Subcutaneous abdominal adipose tissue (tissue), 5 donors: Measurements from ENCODE around the gene DPPA2.
"Not testable (repeated sequence)": the region's sequence is repeated elsewhere in the genome, so short reads cannot be mapped to it uniquely, and the experiment has no call there.

ENCODE experiments used
- H3K27ac ChIP-seq: one replicate; pipeline ENCODE4 v1.7.0; 2013; ENCODE audit warnings: low read depth, mild to moderate bottlenecking, inconsistent platforms, low read length, moderate library complexity
- H3K27me3 ChIP-seq, 5 donors: one replicate each; pipeline ENCODE4 v1.7.0; 2013; ENCODE audit warnings: low read length in 5 of 5, inconsistent platforms in 1 of 5; ENCODE audit not compliant: control insufficient read depth in 5 of 5, insufficient read depth in 4 of 5
- H3K36me3 ChIP-seq, 5 donors: one replicate each; pipeline ENCODE4 v1.7.0; 2013; ENCODE audit warnings: low read length in 5 of 5; ENCODE audit not compliant: control insufficient read depth in 5 of 5, insufficient read depth in 5 of 5
- H3K4me1 ChIP-seq, 5 donors: one replicate each; pipeline ENCODE4 v1.7.0; 2013; ENCODE audit warnings: low read length in 5 of 5, mild to moderate bottlenecking in 3 of 5, moderate library complexity in 1 of 5; ENCODE audit not compliant: control insufficient read depth in 5 of 5, insufficient read depth in 5 of 5
- H3K4me3 ChIP-seq, 5 donors: one replicate each; pipeline ENCODE4 v1.7.0; 2013; ENCODE audit warnings: low read length in 5 of 5, low read depth in 1 of 5
- H3K9ac ChIP-seq, 5 donors: one replicate each; pipeline ENCODE4 v1.7.0; 2013; ENCODE audit warnings: low read length in 5 of 5, mild to moderate bottlenecking in 4 of 5, moderate library complexity in 3 of 5
- H3K9me3 ChIP-seq, 5 donors: one replicate each; pipeline ENCODE4 v1.7.0; 2013; ENCODE audit warnings: low read length in 5 of 5; ENCODE audit not compliant: control insufficient read depth in 5 of 5
- donor health status: healthy.
- donor health status: healthy.
- donor health status: healthy.
- donor health status: healthy.
- donor health status: healthy.

Gene DPPA2

GRCh38 chr3:109316162-109316730, at the start of gene DPPA2:
DPPA2 (minus strand) TSS chr3:109316517; CDS start chr3:109314542, 1,975 bp downstream.
- H3K9me3 ChIP-seq = no peaks in the 10 kb centered on the region
- no peak within 1 kb of the TSS for H3K4me3 ChIP-seq
- H3K27me3 ChIP-seq = no peaks in the 10 kb centered on the region
- H3K9ac ChIP-seq = no peak within 1 kb of the TSS
- H3K36me3 ChIP-seq = no peaks in the 10 kb centered on the region
- no peaks in the 10 kb centered on the region for H3K4me1 ChIP-seq
- no peak within 1 kb of the TSS for H3K27ac ChIP-seq

GRCh38 chr3:109364088-109364487, 47.8 kb upstream of the DPPA2 start:
- H3K4me3 ChIP-seq = no peak overlapping the region
- H3K36me3 ChIP-seq = no peaks in the 10 kb centered on the region
- no peak overlapping the region for H3K9ac ChIP-seq
- H3K27me3 ChIP-seq = no peaks in the 10 kb centered on the region
- no peaks in the 10 kb centered on the region for H3K9me3 ChIP-seq
- H3K4me1 ChIP-seq = no peaks in the 10 kb centered on the region
- H3K27ac ChIP-seq = no peak overlapping the region

- no peak overlapping the region for H3K9ac ChIP-seq
- no peaks in the 10 kb centered on the region for H3K4me1 ChIP-seq
- H3K9me3 ChIP-seq = no peaks in the 10 kb centered on the region
- H3K36me3 ChIP-seq = no peaks in the 10 kb centered on the region
- no peaks in the 10 kb centered on the region for H3K27me3 ChIP-seq
- no peak overlapping the region for H3K27ac ChIP-seq
- no peak overlapping the region for H3K4me3 ChIP-seq
Observed at GRCh38 chr3:109363634-109364033, 47.3 kb upstream of the DPPA2 start.

GRCh38 chr3:109362823-109363222, 46.5 kb upstream of the DPPA2 start:
- Histone ChIP-seq H3K9me3 (no peaks in the 10 kb centered on the region), H3K9ac (no peak overlapping the region), H3K27ac (no peak overlapping the region), H3K4me3 (no peak overlapping the region), H3K36me3 (no peaks in the 10 kb centered on the region), H3K27me3 (no peaks in the 10 kb centered on the region), H3K4me1 (no peaks in the 10 kb centered on the region)

- H3K4me1 ChIP-seq, H3K36me3 ChIP-seq, H3K9me3 ChIP-seq, H3K4me3 ChIP-seq, H3K27me3 ChIP-seq, H3K27ac ChIP-seq, H3K9ac ChIP-seq: not testable (repeated sequence)
Observed at GRCh38 chr3:109358809-109359208, 42.5 kb upstream of the DPPA2 start.

GRCh38 chr3:109356442-109357155, 40.3 kb upstream of the DPPA2 start:
- Histone ChIP-seq H3K4me3 (no peak overlapping the region), H3K27me3 (no peaks in the 10 kb centered on the region), H3K9ac (no peak overlapping the region), H3K36me3 (no peaks in the 10 kb centered on the region), H3K27ac (no peak overlapping the region), H3K9me3 (no peaks in the 10 kb centered on the region), H3K4me1 (no peaks in the 10 kb centered on the region)

- no peaks in the 10 kb centered on the region for H3K4me1 ChIP-seq
- H3K9me3 ChIP-seq = no peaks in the 10 kb centered on the region
- no peak overlapping the region for H3K4me3 ChIP-seq
- H3K9ac ChIP-seq = no peak overlapping the region
- no peaks in the 10 kb centered on the region for H3K36me3 ChIP-seq
- H3K27ac ChIP-seq = no peak overlapping the region
- no peaks in the 10 kb centered on the region for H3K27me3 ChIP-seq
Observed at GRCh38 chr3:109355625-109356441, 39.5 kb upstream of the DPPA2 start.

- no peak overlapping the region for H3K4me3 ChIP-seq
- H3K9me3 ChIP-seq = no peaks in the 10 kb centered on the region
- no peaks in the 10 kb centered on the region for H3K4me1 ChIP-seq
Observed at GRCh38 chr3:109353057-109353456, 36.7 kb upstream of the DPPA2 start.

GRCh38 chr3:109351231-109351630, 34.9 kb upstream of the DPPA2 start:
- Histone ChIP-seq H3K27ac (no peak overlapping the region), H3K4me3 (no peak overlapping the region), H3K9me3 (no peaks in the 10 kb centered on the region), H3K27me3 (no peaks in the 10 kb centered on the region), H3K9ac (no peak overlapping the region), H3K4me1 (no peaks in the 10 kb centered on the region), H3K36me3 (no peaks in the 10 kb centered on the region)

More at GRCh38 chr3:109353057-109353456, 36.7 kb upstream of the DPPA2 start:
- Histone ChIP-seq H3K36me3 (no peaks in the 10 kb centered on the region), H3K9ac (no peak overlapping the region), H3K27me3 (no peaks in the 10 kb centered on the region), H3K27ac (no peak overlapping the region)

GRCh38 chr3:109346770-109347295, 30.5 kb upstream of the DPPA2 start:
- no peaks in the 10 kb centered on the region for H3K36me3 ChIP-seq
- H3K27me3 ChIP-seq = no peaks in the 10 kb centered on the region
- no peak overlapping the region for H3K27ac ChIP-seq
- H3K4me1 ChIP-seq = no peaks in the 10 kb centered on the region
- no peak overlapping the region for H3K9ac ChIP-seq
- H3K4me3 ChIP-seq = no peak overlapping the region
- peaks cover 0 to 3% (median 0%) of the 10 kb centered on the region in 5 donors for H3K9me3 ChIP-seq
